GM10248 (cell line): ENCODE measurements around the gene LRFN3.
A peak's percentile ranks its signal among the peaks of the same experiment; 100 is the strongest.

Experiments used
- CTCF ChIA-PET: fragments of 300-600 bp; sonication (Branson Sonifier 250); formaldehyde crosslinking; extraction: SDS; loops from one replicate; lab custom pipeline; 2021; ENCODE audit warnings: antibody characterized with exemption; lab: Yijun Ruan, JAX
- POLR2A ChIA-PET: fragments of 350-650 bp; sonication (Branson Sonifier 250); formaldehyde crosslinking; extraction: SDS; loops from one replicate; lab custom pipeline; 2020; ENCODE audit warnings: antibody characterized with exemption; lab: Yijun Ruan, JAX
- DNase-seq: peaks from one replicate; pipeline ENCODE4 v3.0.0; 2012; ENCODE audit errors: extremely low spot score
- TF ChIP-seq, protein P1 (sequence below): IDR thresholded peaks from 2 replicates; pipeline ENCODE4 v1.5.1; 2012; ENCODE audit warnings: mild to moderate bottlenecking, low read depth; ENCODE audit errors: extremely low read depth, missing control alignments, control extremely low read depth

Gene LRFN3

GRCh38 chr19:35960432-35960972, 24.3 kb downstream of the LRFN3 start:
- TF ChIP-seq, protein P1, sequence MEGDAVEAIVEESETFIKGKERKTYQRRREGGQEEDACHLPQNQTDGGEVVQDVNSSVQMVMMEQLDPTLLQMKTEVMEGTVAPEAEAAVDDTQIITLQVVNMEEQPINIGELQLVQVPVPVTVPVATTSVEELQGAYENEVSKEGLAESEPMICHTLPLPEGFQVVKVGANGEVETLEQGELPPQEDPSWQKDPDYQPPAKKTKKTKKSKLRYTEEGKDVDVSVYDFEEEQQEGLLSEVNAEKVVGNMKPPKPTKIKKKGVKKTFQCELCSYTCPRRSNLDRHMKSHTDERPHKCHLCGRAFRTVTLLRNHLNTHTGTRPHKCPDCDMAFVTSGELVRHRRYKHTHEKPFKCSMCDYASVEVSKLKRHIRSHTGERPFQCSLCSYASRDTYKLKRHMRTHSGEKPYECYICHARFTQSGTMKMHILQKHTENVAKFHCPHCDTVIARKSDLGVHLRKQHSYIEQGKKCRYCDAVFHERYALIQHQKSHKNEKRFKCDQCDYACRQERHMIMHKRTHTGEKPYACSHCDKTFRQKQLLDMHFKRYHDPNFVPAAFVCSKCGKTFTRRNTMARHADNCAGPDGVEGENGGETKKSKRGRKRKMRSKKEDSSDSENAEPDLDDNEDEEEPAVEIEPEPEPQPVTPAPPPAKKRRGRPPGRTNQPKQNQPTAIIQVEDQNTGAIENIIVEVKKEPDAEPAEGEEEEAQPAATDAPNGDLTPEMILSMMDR = no peak
- CTCF ChIA-PET = no interaction called here

GRCh38 chr19:35963514-35963913, 27.3 kb downstream of the LRFN3 start:
- ChIA-PET POLR2A (no interaction called here), CTCF (interaction anchor here (2.2 kb wide), 1 partner anchor 14 kb away, joined by 5 read pairs; no protein-coding TSS in a partner anchor)
- TF ChIP-seq, protein P1 = no peak
- no peak for DNase-seq

More at GRCh38 chr19:35960432-35960972, 24.3 kb downstream of the LRFN3 start:
- DNase-seq = no peak
- POLR2A ChIA-PET = no interaction called here

- no peak for DNase-seq
- TF ChIP-seq, protein P1 = no peak
- ChIA-PET CTCF (interaction anchor here (0.9 kb wide), 1 partner anchor 112 kb away, joined by 3 read pairs; no protein-coding TSS in a partner anchor), POLR2A (no interaction called here)
These were observed 30.6 kb downstream of the LRFN3 start for GRCh38 chr19:35966771-35967170.

DNA sequence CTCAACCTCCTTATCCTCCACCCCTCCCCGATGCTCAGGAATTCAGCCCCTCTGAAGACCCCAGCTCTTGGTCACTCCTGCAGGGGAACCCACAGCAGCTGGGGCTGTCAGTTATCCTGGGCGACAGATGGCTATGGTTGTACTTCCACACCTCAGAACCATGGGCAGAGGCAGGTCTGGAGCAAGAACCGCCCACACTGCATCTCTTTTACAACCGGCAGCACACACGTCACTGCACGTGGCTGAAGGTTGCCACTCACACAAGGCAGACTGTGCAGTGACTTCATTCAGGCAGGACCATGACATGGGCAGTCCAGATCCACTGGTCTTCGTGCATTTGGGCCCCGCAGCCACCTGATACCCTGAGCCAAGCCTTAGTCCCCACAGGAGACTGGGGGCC, 37.3 kb downstream of the LRFN3 start:
- TF ChIP-seq, protein P1 = no peak
- POLR2A ChIA-PET = no interaction called here
- no peak for DNase-seq
- CTCF ChIA-PET = no interaction called here

DNA sequence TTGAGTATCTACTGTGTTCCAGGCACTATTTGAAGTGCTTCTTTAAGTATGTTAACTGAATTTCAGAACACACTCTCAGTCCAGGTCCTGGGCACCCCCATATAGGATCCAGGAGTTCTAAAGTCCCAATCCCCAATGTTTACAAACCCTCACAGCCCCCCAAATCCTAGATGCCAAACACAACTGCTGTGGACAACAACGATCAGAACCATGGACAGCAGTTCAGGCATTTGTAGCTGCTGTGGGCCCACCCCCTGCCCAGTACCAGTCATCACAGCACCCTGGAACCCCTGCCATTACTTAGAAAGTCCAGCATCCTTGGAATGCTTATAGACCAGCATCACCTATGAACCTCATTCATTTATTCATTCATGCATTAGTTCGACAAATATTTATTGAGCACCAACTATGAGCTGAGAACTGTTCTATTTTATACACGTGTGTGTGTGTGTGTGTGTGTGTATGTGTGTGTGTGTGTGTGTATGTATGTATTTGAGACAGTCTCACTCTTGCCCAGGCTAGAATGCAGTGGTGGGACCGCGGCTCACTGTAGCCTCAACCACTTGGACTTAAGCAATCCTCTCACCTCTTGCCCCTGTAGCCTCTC, 39.5 kb downstream of the LRFN3 start:
- DNase-seq = no peak
- POLR2A ChIA-PET = no interaction called here

GRCh38 chr19:35977446-35978222, 41.5 kb downstream of the LRFN3 start:
- TF ChIP-seq, protein P1 = peak; percentile 18
- DNase-seq = no peak
- ChIA-PET CTCF (interaction anchor here (1.1 kb wide), 1 partner anchor 9 kb away, joined by 3 read pairs; no protein-coding TSS in a partner anchor), POLR2A (no interaction called here)

More for the DNA sequence above, 39.5 kb downstream of the LRFN3 start:
- CTCF ChIA-PET = no interaction called here
- TF ChIP-seq, protein P1 = no peak
